Loucy (cell line): ENCODE measurements around the gene SGPL1.

Experiments used
- H2AFZ ChIP-seq: fragments of 200-600 bp; sonication (generic); 2 replicates; pipeline ENCODE4 v1.6.0; 2016; ENCODE audit warnings: antibody characterized with exemption, mild to moderate bottlenecking, low read length, moderate library complexity
- H3F3A ChIP-seq: fragments of 200-600 bp; 2 replicates; pipeline ENCODE4 v1.6.0; 2016; ENCODE audit warnings: antibody characterized with exemption, low read depth, mild to moderate bottlenecking
- H3K27me3 ChIP-seq: fragments of 200-600 bp; sonication (generic); 2 replicates; pipeline ENCODE4 v1.6.1; 2014; ENCODE audit warnings: low read length, mild to moderate bottlenecking; ENCODE audit not compliant: insufficient read depth, poor library complexity, severe bottlenecking
- H3K36me3 ChIP-seq: fragments of 200-600 bp; sonication (generic); 2 replicates; pipeline ENCODE4 v1.6.1; 2016; ENCODE audit warnings: low read length; ENCODE audit not compliant: insufficient read depth
- H3K4me1 ChIP-seq: fragments of 200-600 bp; sonication (generic); 2 replicates; pipeline ENCODE4 v1.5.1; 2014; ENCODE audit warnings: low read length, mild to moderate bottlenecking; ENCODE audit not compliant: insufficient read depth, poor library complexity, severe bottlenecking
- H3K4me2 ChIP-seq: fragments of 200-600 bp; sonication (generic); 2 replicates; pipeline ENCODE4 v1.6.0; 2014; ENCODE audit warnings: antibody characterized with exemption, low read length, low read depth, mild to moderate bottlenecking; ENCODE audit not compliant: poor library complexity, severe bottlenecking
- H3K4me3 ChIP-seq: fragments of 200-600 bp; sonication (generic); 2 replicates; pipeline ENCODE4 v1.5.1; 2014; ENCODE audit warnings: low read length, mild to moderate bottlenecking, mixed read lengths; ENCODE audit not compliant: poor library complexity, severe bottlenecking
- H3K79me2 ChIP-seq: fragments of 200-600 bp; sonication (generic); 2 replicates; pipeline ENCODE4 v1.6.1; 2014; ENCODE audit warnings: low read length; ENCODE audit not compliant: insufficient read depth
- H3K9ac ChIP-seq: fragments of 200-600 bp; sonication (generic); 2 replicates; pipeline ENCODE4 v1.6.0; 2014; ENCODE audit warnings: mild to moderate bottlenecking, low read depth, low read length, moderate library complexity; ENCODE audit not compliant: poor library complexity, severe bottlenecking
- H3K9me2 ChIP-seq: fragments of 200-600 bp; sonication (generic); replicated peaks from 2 replicates; pipeline ENCODE4 v1.6.1; 2016; ENCODE audit warnings: low read depth, low read length, mixed read lengths
- H3K9me3 ChIP-seq: fragments of 200-600 bp; sonication (generic); 2 replicates; pipeline ENCODE4 v1.6.1; 2014; ENCODE audit warnings: mild to moderate bottlenecking, antibody characterized with exemption, low read length, low read depth; ENCODE audit not compliant: insufficient read depth
- H4K20me1 ChIP-seq: fragments of 200-600 bp; sonication (generic); 2 replicates; pipeline ENCODE4 v1.6.0; 2014; ENCODE audit warnings: antibody characterized with exemption, low read length, mild to moderate bottlenecking; ENCODE audit not compliant: insufficient read depth, poor library complexity, severe bottlenecking
- CTCF ChIP-seq: fragments of 200-600 bp; sonication (generic); conservative IDR thresholded peaks from 2 replicates; pipeline ENCODE4 v1.5.1; 2014; ENCODE audit warnings: mild to moderate bottlenecking, antibody characterized with exemption, low read length
- EZH2phosphoT487 ChIP-seq: fragments of 200-600 bp; IDR thresholded peaks from 2 replicates; pipeline ENCODE4 v1.6.1; 2018; ENCODE audit warnings: antibody characterized with exemption, mild to moderate bottlenecking, moderate library complexity, borderline replicate concordance

SGPL1 gene

GRCh38 chr10:70863470-70864160, 47.9 kb downstream of the SGPL1 start:
- Histone ChIP-seq H3F3A (no peaks in the 10 kb centered on the region), H4K20me1 (no peaks in the 10 kb centered on the region), H3K9me2 (no peaks in the 10 kb centered on the region), H3K9ac (no peak overlapping the region), H2AFZ (no peak overlapping the region), H3K79me2 (no peaks in the 10 kb centered on the region), H3K27me3 (no peaks in the 10 kb centered on the region), H3K36me3 (peaks cover 19% of the 10 kb centered on the region; the same call in 1 of the 2 replicates), H3K9me3 (no peaks in the 10 kb centered on the region), H3K4me3 (no peak overlapping the region), H3K4me2 (no peak overlapping the region), H3K4me1 (peaks cover 23% of the 10 kb centered on the region)
- TF ChIP-seq CTCF (peak; percentile 41), EZH2phosphoT487 (no peak)

GRCh38 chr10:70864935-70865334, 49.2 kb downstream of the SGPL1 start:
- H4K20me1 ChIP-seq: no peaks in the 10 kb centered on the region
- no peak overlapping the region for H2AFZ ChIP-seq
- H3K79me2 ChIP-seq: no peaks in the 10 kb centered on the region
- no peaks in the 10 kb centered on the region for H3F3A ChIP-seq
- peaks cover 12% of the 10 kb centered on the region; the same call in 1 of the 2 replicates for H3K36me3 ChIP-seq
- no peaks in the 10 kb centered on the region for H3K9me3 ChIP-seq
- no peak overlapping the region for H3K4me3 ChIP-seq
- H3K9ac ChIP-seq: no peak overlapping the region
- H3K4me1 ChIP-seq: peaks cover 23% of the 10 kb centered on the region
- TF ChIP-seq EZH2phosphoT487 (no peak), CTCF (no peak)
- no peak overlapping the region for H3K4me2 ChIP-seq
- H3K27me3 ChIP-seq: no peaks in the 10 kb centered on the region
- H3K9me2 ChIP-seq: no peaks in the 10 kb centered on the region

GRCh38 chr10:70866424-70866823, 50.7 kb downstream of the SGPL1 start:
- H3K4me2 ChIP-seq: peak overlapping the region; percentile 24
- H3K79me2 ChIP-seq: no peaks in the 10 kb centered on the region
- H3K9ac ChIP-seq: no peak overlapping the region
- H3K4me1 ChIP-seq: peaks cover 23% of the 10 kb centered on the region
- no peak for TF ChIP-seq EZH2phosphoT487
- H3F3A ChIP-seq: no peaks in the 10 kb centered on the region
- no peaks in the 10 kb centered on the region for H3K9me2 ChIP-seq
- H3K4me3 ChIP-seq: no peak overlapping the region
- H2AFZ ChIP-seq: no peak overlapping the region
- no peaks in the 10 kb centered on the region for H3K27me3 ChIP-seq
- H3K9me3 ChIP-seq: no peaks in the 10 kb centered on the region
- H4K20me1 ChIP-seq: no peaks in the 10 kb centered on the region
- H3K36me3 ChIP-seq: no peaks in the 10 kb centered on the region

GRCh38 chr10:70872291-70872690, 56.5 kb downstream of the SGPL1 start:
- H3K9ac ChIP-seq: no peak overlapping the region
- no peaks in the 10 kb centered on the region for H3K9me2 ChIP-seq
- no peaks in the 10 kb centered on the region for H3F3A ChIP-seq
- no peaks in the 10 kb centered on the region for H3K27me3 ChIP-seq
- H4K20me1 ChIP-seq: no peaks in the 10 kb centered on the region
- no peak overlapping the region for H3K4me2 ChIP-seq
- no peak overlapping the region for H3K4me3 ChIP-seq
- H2AFZ ChIP-seq: no peak overlapping the region
- no peaks in the 10 kb centered on the region for H3K9me3 ChIP-seq
- TF ChIP-seq EZH2phosphoT487 (no peak), CTCF (no peak)
- no peaks in the 10 kb centered on the region; the same call in 1 of the 2 replicates for H3K36me3 ChIP-seq
- H3K4me1 ChIP-seq: no peaks in the 10 kb centered on the region
- H3K79me2 ChIP-seq: no peaks in the 10 kb centered on the region
